HG02840 (cell line): ENCODE measurements around the gene DOK3.

Source experiments
- ATAC-seq: cut with Tn5 transposase; IDR thresholded peaks from one replicate; pipeline ENCODE4 v1.9.1; 2021; ENCODE audit warnings: mild to moderate bottlenecking, moderate library complexity, moderate number of reproducible peaks; ENCODE audit not compliant: unreplicated experiment, low FRiP score

DOK3 gene

DNA sequence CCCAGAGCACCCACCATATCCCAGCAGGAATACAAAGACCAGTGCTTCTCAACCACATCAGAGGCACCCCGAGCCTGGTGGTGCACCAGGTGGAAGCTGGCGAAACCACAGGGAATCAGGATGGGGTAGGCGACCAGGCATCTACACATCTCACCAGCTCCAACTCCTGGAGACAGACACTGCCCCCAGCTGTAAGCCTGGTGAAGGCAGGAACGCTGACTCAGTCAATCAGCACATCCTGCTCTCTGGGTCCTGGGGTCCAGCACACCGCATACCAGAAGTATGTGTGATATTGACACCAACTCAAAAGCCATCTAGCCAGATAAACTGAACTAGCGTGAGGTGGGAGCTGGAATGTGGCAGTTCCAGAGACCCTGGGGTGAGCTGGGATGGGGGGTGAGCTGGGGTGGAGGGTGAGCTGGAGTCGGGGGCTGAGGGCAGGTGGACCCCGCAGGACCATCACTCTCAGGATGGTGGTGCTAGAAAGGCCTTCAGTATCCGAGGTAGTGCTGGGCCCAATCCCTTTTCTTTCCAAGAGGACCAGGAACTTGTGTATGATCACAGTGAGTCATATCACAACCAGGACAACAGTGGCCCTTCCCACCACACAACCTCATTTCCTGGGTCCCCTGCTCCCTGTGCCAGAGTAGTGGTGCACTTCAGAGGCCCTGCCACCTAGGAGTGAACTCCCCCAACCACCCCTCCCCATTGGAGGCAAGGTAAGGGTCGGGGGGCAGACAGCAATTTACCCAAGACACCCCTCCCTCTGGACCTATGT, 38.7 kb downstream of the DOK3 start:
- no peak for ATAC-seq

DNA sequence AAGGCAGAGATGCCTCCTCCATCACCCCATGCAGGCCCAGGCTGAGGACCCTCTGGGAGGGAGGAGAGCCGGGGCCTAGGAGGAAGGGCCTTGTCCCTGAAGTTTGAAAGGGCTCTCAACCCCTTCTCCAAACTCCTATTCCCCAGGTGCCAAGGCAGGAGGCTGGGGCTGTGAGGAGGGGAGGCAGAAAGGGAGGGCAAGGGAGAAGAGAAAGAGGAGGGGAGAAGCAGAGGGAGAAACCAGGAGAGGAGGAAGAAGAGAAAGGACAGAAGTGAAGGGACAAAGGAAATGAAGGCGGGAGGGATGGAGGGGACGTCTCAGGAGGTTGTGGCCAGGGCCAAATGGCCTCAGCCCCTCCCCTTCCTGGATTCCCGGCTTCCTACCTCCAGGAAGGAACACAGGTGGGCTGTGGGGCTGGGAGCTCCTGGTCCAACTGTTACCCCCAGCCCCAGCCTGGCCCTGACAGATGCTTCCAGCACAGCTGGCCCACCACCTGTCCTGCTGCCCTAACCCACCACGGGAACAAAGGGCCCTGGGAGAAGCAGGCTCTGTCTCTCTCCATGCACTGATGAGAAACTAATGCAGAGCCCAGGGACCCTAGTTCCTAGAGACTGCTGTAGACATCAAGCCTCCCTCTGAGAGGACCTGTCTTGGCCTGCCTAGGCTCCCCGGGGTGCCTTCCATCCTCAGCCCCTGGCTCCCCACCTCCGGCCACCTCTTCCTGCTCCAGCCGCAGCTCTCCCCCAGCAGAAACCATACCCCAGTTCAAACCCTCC, 39.7 kb downstream of the DOK3 start:
- ATAC-seq: no peak

DNA sequence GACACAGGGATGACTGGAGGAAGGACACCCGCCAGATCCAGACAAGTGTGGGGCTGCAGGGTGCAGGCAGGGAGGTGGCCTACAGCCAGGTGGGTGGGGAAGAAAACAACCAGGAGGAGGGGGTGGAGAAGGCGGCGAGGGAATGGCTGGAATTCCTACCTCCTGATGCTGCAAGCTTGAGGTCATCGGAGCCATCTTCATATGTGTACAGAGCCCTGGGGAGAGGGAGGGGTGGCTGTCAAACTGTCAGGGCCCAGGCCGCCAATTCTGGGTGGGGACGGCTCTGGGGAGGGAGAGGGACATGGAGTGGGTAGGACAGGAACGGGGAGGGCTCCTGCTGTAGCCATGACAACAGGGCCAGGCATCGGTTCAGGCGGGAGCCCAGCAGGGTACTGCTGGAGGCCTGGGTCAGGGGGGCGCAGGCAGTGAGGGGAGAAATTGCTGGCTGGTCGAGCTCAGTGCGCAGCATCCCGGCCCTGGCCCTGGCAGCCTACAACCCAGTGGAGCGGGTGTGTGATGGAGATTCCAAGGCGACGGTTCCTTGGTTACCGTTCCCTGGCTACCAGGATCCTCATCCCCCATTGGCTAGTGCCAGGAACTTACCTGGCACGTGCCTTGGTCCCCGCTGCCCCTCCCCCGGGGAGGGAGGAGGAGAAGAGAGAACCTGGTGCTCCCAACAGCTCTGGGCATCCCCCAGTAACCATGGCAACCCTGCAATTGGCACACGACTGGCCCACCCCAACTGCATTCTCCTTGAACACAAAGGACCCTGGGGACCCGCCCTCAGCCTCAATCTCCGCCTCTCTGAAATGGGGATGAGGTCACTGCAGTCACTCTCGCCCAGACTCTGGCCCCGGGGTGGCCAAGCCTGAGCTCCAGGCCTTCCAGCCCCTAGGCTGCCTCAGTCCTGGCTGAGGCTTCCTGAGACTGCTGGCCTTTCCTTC, 40.7 kb downstream of the DOK3 start:
- ATAC-seq: no peak

DNA sequence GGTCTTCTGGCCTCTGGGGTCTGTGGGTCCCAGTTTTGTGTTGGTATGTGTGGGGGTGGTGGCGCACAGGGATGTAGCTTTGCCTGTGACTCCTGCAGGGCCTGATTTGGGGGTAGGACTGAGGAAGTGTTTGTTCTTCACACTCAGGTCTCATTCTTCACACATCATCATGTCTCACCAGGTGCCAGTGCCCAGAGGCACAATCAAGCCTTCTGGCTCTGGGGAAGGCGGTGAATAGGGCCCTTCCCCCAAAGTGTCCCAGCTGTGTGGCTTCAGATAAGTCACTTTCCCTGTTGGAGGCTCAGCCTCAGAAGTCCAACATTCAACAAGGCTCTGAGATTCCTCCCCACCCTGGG, 41.3 kb downstream of the DOK3 start:
- ATAC-seq: no peak

DNA sequence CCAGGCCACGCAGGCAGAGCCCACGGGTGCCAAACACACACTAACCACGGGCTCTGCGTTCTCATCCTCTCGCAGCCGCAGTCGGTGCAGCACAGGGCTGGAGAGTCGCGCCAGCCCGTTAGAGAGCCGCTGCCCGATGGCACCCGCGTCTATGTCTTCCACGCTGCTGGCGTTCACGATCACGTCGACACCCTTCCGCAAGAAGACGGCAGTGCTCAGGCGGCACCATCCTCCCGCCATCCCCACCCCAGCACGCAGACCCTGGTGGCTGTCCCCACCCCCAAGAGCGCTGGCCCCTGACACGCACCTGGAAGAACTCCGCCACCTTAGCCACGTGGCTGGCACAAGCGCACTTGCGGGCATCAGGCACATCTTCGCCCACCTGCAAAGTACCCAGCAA, 42.2 kb downstream of the DOK3 start:
- no peak for ATAC-seq

DNA sequence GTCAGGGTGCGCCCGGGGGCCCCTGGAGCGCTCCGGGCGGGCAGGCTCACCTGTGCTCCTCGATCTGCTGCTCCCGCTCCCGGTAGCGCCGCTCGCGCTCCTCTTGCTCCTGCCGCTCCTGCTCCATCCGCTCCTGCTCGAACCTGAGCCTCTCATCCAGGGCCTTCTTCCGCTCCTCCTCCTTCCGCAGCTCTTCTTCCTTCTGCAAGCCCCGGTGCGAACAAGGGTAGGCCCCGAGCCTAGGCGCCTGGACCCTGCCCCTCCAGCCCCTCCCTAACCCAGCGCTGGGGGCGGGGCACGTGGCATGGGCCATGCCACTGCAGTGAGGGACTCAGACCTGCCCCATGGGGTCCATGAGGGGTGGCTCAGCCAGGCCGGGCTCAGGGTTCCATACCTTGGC, 42.8 kb downstream of the DOK3 start:
- no peak for ATAC-seq

DNA sequence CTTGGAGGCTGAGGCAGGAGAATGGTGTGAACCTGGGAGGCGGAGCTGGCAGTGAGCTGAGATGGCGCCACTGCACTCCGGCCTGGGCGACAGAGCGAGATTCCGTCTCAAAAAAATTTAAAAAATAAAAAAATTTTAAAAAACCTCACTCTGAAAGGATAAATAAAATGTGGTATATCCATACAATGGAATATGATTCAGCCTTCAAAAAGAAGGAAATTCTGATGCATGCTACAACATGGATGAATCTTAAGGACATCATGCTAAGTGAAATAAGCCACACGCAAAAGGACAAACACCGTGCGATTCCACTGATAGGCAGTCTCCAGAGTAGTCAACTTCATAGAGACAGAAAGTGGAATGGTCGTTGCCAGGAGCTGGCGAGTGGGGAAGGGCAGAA, 44.6 kb downstream of the DOK3 start:
- no peak for ATAC-seq

DNA sequence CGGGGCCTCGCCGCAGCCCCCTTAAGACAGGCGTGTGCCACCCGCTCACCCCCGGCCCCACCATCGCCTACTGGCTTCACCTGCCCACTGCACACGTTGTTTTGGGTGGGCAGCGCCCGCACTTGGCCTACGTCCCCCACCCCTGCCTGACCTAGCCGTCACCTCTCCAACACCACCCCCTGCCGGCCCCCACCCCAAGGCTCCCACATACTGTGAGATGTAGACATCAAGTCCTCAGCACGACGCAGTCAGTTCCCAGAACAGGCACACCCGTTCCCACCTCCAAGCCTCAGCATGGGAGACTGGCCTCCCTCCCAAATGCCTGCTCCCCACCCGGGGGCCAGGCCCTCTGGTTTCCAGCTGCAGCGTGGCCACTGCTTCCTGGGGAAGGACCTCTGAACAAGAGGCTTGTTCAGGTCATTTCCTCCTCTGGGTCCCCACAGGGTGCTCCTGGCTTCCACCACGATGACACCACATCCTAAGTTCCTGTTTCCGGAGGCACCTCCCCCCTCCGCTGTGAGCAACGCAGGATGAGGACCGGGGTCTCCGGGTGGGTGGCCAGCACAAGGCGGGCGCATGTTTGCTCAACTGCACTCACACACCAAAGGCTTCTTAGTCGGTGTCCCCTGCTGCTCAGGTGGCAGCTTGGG, 47.5 kb downstream of the DOK3 start:
- ATAC-seq: no peak

DNA sequence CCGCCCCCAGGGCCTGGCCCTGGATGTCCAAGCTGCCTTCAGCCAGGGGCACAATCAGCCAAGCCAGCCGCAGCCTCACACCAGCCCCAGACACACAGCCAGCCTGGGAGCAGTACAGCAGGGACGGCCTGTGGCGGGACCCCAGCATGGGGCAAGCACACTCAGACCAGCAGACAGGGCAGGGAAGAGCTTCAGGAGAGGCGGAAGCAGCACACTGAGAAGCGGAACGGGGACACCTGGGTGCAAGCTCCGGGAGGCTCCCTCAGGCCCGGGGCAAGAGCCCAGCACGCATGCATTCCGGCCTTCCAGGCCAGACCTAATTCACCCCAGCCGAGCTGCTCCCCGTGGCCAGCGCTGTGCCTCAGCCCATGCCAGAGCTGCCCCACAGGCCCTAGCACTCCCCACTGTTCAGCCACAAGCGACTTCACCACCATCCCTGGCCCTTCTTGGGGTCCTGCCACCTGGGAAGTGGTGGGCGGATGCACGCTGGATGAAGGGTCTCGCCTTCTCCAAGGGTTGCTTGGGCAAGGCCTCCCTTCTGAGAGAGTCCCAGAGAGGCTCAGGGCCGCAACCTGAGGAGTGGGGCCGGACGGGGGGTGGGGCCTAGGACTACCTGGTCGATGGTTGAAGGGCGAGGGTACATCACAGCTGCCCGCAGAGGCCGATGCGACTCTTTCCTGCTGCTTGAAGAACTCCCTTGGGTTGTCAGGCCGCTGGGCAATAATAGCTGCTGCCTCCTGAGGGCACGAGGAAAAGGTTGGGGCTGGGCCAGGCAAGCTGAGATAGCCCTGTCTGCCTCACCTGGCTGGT, 49.6 kb downstream of the DOK3 start:
- ATAC-seq: no peak

DNA sequence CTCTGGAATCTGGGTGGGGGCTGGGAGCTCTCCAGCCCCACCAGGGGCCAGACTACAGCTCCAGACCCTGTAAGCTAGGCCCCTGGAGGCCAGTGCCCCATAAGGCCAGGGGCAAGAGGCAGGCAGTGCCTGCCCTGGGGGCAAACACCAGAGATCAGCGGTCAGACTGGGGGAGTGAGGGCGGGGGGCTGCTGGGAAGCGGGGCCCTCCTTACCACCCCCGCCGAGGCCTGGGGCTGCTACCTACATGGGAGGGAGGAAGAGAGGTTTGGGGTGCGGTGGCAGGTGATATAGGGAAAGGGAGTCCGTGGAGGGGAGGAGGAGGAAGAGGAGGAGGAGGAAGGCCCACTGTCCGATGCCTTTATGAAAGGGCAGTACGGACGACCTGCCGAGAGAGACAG, 50.3 kb downstream of the DOK3 start:
- no peak for ATAC-seq

DNA sequence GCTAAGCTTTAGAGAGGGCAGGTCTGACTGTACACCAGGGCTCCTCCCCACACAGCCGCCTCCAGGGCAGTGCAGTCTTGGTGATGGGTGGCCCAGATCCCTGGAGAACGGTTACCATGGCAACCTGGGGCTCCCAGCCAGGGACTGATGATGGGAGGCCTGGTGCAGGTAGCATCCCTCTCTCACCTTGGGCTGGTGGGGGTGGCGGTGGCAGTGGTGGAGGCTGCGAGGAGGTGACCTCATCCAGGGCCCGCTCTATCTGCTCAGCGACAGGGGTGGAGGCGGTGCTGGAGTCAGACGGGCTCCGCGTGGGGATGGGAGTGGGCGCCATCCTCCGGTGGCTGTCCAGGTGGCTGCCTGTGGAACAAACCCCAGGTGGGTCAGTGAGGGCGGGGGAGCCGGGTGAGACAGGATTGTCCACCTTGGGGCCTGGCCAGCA, 50.7 kb downstream of the DOK3 start:
- no peak for ATAC-seq

DNA sequence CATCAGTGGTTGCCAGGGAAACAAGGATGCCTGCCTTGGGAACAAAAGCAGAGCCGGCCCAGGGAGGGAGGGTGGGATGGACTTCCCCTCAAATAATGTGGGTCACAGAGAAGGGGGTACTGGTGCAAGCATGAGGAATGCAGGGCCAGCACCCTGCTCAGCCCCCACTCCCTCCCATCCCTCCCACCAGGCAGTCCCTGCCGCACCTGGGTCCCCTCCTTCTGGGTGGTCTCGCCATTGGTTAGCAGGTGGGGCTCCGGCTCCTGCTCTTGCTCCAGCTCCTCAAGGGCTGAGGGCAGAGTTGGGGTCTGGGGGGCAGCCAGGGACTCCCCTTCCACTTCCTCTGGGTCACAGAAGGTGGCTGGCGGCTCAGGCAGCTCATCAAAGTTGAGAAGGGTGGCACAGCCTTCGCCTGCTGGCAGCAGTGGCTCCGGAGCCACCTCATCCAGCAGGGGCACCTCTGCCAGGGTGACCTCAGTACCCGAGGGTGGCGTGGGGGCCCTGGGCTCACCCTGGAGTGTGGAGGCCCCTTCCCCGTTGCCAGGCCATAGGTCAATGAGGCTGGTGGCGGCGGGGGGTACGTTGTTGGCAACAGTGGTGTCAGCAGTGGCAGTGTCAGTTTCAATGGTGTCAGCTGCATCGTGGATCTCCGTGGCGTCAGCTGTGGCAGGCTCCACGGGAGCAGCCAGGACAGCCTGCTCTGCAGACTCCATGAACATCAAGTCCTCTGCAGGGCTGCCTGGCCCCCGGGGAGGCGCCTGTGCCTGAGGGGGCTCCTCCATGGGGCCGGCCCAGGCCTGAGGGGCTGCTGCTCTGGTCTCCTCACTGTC, 51.6 kb downstream of the DOK3 start:
- no peak for ATAC-seq

DNA sequence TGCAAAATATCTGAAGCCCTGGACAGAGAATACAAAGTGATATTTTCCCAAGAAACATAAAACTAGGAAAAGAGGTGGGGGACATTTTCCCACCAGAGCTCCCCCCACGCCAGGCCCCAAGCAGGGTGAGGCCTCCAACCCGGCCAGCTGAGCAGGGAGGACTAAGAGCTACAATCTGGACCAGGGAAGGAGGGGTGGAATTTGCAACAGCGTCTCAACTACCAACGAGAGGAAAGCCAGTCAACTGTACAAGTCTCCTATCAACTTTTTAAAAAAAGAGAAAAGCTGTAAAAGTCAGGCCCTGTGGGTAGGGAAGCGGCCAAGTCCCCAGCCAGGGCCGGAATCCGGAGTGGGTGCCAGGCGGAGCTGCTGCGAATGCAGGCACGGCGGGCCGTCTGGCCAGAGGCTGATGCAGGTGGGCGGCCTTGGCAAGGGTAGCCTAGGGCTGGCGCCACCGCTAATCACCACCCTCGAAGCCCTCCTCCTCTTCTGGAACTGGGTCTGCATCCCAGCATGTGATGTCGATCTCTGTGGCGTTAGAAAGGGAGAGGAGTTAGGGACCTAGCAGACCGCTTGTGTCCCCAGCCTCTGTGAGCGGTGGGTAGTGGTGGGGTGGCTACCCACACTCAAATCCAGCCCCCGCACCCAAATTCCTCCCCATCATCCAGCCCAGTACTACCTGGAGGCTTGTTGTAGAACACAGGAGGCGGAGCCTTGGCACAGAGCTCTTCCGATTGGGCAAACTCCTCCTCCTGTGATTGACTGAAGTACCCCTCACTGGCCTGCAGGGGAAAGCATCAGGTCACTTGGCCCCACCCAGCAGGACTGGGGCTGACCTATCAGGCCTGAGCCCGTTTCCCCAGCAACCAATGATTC, 52.4 kb downstream of the DOK3 start:
- ATAC-seq: no peak

DNA sequence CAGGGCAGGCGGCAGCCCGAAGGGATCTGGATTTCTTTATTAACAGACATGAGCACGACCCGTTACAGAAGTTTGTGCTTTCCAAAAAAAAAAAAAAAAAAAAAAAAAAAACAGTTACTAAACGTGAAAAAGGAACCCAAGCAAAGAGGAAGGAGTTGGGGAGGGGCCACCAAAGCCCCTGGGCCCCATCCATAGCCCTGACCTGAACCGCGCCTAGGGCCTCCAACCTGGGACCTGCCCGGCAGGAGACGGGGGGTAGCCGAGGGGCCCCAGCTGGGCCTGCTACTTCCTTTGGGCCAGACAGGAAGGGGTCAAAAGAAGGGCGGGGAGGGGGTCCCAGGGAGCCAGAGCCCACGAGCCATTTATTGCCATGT, 53.0 kb downstream of the DOK3 start:
- no peak for ATAC-seq

DNA sequence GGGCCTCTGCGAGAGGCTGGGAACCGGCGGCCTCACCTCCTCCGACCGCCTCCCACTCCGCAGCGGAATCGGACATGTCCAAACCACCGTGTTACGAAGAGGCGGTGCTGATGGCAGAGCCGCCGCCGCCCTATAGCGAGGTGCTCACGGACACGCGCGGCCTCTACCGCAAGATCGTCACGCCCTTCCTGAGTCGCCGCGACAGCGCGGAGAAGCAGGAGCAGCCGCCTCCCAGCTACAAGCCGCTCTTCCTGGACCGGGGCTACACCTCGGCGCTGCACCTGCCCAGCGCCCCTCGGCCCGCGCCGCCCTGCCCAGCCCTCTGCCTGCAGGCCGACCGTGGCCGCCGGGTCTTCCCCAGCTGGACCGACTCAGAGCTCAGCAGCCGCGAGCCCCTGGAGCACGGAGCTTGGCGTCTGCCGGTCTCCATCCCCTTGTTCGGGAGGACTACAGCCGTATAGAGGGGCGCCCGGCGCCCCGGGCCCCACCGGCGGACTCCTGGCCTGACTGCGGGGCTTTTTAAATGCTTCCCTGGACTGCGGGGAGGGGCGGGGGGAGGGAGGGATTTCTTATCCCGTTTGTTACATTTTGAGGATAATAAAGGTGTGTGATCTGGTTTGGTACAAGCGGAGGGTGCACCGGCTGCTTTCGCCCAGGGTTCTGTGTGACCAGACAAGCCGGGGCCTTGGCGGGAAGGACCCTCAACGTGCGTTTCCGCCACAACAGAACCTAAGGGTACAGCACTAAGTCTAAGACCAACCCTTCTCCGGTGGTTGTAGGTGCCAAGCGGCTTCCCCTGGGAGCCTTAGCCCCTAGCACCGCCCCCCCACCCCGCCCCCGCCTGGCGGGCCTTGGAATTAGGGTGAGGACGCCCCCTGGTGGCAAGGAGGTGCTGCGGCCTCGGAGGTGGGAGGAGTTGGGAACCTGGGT, 53.7 kb downstream of the DOK3 start:
- ATAC-seq: peak; percentile 18

DNA sequence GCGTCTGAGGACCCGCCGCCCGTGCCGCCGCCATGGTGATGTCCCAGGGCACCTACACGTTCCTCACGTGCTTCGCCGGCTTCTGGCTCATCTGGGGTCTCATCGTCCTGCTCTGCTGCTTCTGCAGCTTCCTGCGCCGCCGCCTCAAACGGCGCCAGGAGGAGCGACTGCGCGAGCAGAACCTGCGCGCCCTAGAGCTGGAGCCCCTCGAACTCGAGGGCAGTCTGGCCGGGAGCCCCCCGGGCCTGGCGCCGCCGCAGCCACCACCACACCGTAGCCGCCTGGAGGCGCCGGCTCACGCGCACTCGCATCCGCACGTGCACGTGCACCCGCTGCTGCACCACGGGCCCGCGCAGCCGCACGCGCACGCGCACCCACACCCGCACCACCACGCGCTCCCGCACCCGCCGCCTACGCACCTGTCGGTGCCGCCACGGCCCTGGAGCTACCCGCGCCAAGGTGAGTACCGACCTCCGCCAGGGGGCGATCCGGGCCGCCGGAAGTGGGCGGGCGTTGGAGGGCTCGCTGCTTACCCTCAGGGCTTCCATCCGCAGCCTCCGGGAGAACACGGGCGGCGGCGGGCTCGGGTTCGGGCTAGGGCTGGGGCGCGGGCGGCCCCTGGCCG, 54.5 kb downstream of the DOK3 start:
- peak; percentile 48 for ATAC-seq
